ENCODE measurements around the gene PTBP2. TPM values are rescaled to one million over a fixed set of nuclear protein-coding genes. Genes with fewer than 3 reads are reported as not detected.
A peak's percentile ranks its signal among the peaks of the same experiment; 100 is the strongest.
"Not testable (repeated sequence)": the region's sequence is repeated elsewhere in the genome, so short reads cannot be mapped to it uniquely, and the experiment has no call there.

The PTBP2 gene
- polyA plus RNA-seq, 5 donors, result 41.8 to 77.5 (median 67.6) TPM

- no peak for DNase-seq
Observed at GRCh38 chr1:96727860-96728259, 6.3 kb downstream of the PTBP2 start.

- no peak for DNase-seq
Observed at GRCh38 chr1:96730574-96731298, 9.2 kb downstream of the PTBP2 start.

- no peak for DNase-seq
Observed at GRCh38 chr1:96741335-96741734, 19.8 kb downstream of the PTBP2 start.

GRCh38 chr1:96746440-96747420, 25.1 kb downstream of the PTBP2 start:
- no peak for DNase-seq

GRCh38 chr1:96747565-96747964, 26.0 kb downstream of the PTBP2 start:
- DNase-seq, result no peak

GRCh38 chr1:96748078-96748477, 26.5 kb downstream of the PTBP2 start:
- DNase-seq, result no peak

- DNase-seq, result no peak
Observed at GRCh38 chr1:96749618-96750017, 28.0 kb downstream of the PTBP2 start.

- DNase-seq, result no peak
Observed at GRCh38 chr1:96752394-96752793, 30.8 kb downstream of the PTBP2 start.

- no peak for DNase-seq
Observed at GRCh38 chr1:96756789-96757188, 35.2 kb downstream of the PTBP2 start.

GRCh38 chr1:96762586-96762985, 41.0 kb downstream of the PTBP2 start:
- not testable (repeated sequence) for DNase-seq

GRCh38 chr1:96763514-96763913, 41.9 kb downstream of the PTBP2 start:
- no peak for DNase-seq

- no peak for DNase-seq
Observed at GRCh38 chr1:96764469-96764868, 42.9 kb downstream of the PTBP2 start.

GRCh38 chr1:96771847-96772246, 50.3 kb downstream of the PTBP2 start:
- DNase-seq, result no peak

- DNase-seq, result no peak
Observed at GRCh38 chr1:96772349-96772748, 50.8 kb downstream of the PTBP2 start.

GRCh38 chr1:96772972-96773371, 51.4 kb downstream of the PTBP2 start:
- no peak for DNase-seq

GRCh38 chr1:96782206-96782605, 60.6 kb downstream of the PTBP2 start:
- no peak for DNase-seq

GRCh38 chr1:96782856-96783255, 61.3 kb downstream of the PTBP2 start:
- DNase-seq, result no peak

- DNase-seq, result no peak
Observed at GRCh38 chr1:96790599-96790998, 69.0 kb downstream of the PTBP2 start.

- no peak for DNase-seq
Observed at GRCh38 chr1:96792220-96792619, 70.6 kb downstream of the PTBP2 start.

GRCh38 chr1:96801696-96802095, 80.1 kb downstream of the PTBP2 start:
- DNase-seq, result not testable (repeated sequence)

GRCh38 chr1:96804648-96805047, 83.1 kb downstream of the PTBP2 start:
- peak; percentile 12 to 14 for DNase-seq

GRCh38 chr1:96808191-96808590, 86.6 kb downstream of the PTBP2 start:
- no peak for DNase-seq

- DNase-seq, result no peak
Observed at GRCh38 chr1:96815914-96816313, 94.3 kb downstream of the PTBP2 start.
